Stimulated activated CD4-positive, alpha-beta T cell treated with anti-CD3 and anti-CD28 coated beads, Interleukin-4, amount 100 ng/mL, for 1 hour (primary cell): ENCODE results near the gene PPM1H.
"Not testable (repeated sequence)": the region's sequence is repeated elsewhere in the genome, so short reads cannot be mapped to it uniquely, and the experiment has no call there.

Experiments used
- DNase-seq: peaks from one replicate; pipeline ENCODE4 v3.0.0-alpha.2; 2020

Gene PPM1H

DNA sequence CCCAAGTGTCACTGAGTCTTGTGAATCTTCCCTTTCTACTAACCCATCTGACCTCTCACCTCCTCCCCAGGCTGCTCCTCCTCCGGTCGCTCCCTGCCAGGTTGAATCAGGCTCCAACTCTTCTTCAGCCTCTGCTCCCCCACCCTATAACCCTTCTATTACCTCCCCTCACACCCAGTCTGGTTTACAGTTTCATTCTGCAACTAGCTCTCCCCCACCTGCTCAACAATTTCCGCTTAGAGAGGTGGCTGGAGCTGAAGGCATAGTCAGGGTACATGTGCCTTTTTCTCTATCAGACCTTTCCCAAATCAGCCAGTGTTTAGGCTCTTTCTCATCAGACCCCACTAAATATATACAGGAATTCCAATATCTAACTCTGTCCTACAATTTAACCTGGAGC, 174.6 kb downstream of the PPM1H start:
- DNase-seq, result not testable (repeated sequence)

DNA sequence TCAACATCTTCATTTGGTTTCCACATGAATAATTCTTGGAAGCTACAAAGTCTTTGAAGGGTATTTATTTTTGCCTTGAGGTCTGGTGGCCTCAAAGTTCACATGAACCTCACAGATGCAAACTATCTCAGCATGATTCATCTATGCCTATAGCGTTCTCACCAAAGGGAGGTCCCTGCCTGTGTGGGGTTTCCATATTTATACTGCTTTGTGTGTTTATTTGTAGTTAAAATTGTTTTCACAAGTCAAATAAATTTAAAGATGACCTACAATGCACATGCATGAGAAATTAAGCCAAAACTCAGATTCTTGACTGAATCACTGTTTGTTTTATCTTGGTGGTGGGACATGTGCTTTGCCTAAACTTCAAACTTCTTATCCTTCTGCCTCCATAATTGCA, 176.7 kb downstream of the PPM1H start:
- DNase-seq, result no peak

DNA sequence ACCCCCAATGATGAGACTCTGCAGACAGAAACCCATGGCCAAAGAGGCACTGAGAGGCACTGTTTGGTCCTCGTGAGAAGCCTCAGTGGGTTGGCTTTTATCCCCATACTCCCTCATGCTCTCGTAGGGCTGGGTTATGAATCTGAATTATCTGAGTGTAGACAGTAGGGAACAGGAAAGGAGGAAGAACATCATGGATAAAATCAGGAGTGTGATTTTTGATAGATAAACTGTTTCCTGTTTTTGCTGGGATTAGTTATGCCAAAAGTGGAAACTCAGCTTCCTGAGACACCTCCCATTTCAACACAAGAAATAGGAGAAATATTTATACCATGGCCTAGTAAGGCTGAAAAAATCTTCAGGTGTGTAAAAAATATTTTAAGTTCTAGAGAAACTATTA, 177.9 kb downstream of the PPM1H start:
- DNase-seq, result no peak

DNA sequence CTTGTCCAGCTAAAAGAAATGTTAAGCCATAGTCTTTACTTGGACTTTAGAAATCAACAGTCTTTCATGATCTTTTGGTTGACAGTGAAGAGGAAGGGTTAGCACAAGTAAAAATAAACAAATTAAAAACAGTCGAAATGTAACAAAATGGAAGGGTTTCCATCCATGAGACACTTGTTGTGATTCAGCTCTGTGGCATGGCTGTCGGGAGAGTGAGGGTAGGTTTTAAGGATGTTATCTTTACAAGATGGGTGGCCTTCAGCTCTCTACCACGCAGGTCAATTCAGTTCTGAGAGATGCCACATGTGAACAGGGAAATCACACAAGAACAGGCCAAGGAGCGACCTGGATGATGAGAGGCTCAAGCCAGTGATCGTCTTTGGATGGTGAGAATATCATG, 180.2 kb downstream of the PPM1H start:
- no peak for DNase-seq

DNA sequence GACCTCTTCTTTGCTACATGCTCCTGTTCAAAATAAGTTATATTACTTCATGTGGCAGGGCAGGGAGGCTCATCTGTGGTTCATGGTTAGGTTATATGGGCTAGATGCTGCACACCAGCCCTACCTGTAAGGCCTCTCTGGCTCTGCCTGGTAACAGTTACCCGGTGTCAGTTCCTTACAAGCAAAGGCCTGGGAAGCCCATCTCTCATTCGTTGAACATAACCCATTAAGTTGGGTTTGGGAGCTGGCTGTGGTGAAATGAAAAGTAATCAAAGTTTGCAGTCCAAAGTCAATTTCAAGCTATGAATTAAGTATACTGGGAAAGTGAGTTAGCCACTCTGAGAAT, 183.2 kb downstream of the PPM1H start:
- no peak for DNase-seq

DNA sequence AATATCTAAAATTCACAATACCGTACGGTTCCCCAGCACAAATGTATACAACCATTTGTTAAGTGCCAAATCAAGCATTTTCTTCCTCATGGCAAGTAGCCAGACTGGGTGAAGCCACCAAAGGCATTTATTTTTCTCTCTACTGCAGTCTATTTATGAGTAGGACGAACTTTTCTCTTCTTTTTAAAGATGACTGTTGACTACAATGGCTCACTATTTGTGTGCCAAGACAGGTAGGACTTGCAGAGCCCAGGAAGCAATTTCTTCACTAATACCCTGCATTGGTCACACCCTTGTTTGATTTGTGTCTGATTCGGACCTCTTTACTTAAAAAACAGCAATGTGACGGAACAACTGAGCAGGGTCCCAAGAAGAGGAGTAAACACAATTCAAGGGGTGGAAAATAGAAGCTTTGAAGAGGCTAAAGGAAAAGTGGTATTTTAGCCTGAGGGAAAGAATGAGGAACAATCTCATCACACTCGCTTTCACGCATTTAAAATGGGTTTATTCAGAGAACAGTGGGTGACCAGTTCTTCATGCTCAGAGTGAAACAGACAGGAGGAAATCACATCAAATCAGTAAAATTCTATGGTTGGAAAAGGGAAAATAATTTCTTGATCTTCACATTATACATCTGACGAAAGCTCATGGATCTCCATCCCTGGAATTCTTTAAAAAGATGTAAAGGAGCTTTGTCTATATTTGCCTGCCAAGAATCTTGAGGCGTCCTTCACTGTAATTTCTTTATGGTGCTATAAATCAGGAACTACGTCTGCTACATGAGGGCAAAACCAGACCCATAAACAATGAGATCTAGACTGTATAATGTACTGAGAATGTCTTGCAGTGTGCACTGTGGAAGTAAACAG, 183.8 kb downstream of the PPM1H start:
- no peak for DNase-seq

DNA sequence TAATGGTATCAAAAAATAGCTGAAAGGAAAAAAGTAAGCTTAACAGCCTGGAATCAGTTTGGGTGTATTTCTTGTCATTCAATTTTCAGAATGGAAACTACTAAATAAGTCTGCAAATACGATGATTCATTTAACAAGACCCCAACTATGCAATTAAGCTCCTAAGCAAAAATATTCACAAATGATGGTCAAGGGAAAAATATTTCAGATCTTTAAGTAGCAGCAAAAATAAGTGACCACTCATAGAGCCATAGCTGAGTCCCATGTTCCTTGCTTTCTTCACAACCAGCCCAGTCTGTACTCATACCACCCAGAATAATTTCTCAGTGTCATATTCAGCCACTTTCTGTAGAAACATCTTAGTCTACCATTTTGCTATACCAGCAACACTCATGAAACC, 185.4 kb downstream of the PPM1H start:
- DNase-seq, result no peak

DNA sequence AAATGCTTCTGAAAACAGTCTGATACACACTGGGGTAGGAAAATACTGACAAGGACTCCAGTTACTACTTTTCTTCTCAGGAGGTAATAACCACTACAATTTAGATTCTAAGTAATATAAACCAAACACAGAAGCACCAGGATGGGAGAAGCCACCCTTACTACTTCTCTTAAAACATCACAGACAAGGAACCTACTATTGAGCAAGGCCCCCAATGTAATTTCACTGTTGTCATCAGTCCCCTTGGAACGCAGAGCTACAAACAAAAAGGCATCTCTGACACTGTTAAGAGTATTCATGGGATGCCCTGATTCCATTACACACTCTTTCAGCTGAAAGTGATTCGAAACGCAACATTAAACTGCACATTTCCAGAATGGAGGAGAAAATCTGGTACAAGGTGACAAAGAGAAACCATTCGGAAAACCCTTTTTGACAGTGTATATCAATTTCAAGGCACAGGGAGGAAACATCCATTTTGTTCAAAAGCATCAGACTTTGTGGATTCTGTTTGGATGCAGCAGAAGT, 185.9 kb downstream of the PPM1H start:
- no peak for DNase-seq

DNA sequence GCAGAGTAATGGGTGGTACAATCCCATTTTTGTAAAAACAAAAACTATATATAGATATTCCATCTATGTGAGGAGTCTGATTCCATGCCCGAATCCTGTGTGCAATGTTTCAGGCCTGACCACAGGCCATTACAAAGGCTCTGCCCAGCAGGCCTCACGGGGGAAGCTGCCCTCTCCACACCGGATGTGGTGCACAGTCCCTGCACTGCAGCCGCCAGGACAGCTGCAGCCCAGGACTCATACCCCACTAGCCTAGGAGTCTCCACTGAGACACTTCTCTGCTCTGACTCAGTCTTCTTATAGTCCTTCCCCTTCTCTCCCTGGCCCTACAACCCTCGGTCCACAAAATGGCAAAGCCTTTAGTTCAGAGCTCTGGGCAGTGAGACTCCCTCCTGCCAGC, 190.4 kb downstream of the PPM1H start:
- no peak for DNase-seq

DNA sequence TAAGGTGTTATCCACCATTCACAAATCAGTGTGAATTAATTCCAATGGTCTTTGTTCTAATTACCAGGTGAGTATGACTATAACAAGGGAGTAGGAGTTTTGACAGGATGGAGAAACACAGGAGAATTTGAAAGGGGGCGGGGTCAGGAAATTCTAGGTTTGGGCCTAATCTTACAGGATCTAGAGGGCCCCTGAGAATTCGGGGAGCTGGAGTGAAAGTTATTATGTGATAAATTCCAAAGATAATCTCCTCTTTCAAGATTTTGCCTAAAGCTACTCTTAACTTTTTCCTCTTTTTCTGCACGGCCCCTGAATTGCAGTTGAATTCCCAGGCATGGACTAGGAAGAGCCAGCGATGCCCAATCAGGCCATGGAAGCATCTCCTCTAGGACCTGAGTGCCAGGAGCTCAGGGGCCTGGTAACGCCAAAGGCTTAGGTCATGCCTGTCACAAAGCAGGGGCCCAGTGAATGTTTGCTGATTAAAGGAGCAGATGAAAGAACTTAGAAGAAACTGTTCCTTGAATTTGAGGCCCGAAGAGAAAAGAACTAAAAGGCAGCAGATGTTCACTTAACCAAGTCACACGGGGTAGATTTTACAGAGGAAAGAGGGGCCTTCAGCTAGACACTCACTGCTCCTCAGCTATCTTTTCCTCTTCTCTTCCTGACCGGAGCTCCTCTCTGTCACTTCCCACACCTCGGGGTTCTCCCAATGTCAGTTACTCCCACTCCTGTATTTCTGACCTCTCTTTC, 195.5 kb downstream of the PPM1H start:
- DNase-seq, result no peak

DNA sequence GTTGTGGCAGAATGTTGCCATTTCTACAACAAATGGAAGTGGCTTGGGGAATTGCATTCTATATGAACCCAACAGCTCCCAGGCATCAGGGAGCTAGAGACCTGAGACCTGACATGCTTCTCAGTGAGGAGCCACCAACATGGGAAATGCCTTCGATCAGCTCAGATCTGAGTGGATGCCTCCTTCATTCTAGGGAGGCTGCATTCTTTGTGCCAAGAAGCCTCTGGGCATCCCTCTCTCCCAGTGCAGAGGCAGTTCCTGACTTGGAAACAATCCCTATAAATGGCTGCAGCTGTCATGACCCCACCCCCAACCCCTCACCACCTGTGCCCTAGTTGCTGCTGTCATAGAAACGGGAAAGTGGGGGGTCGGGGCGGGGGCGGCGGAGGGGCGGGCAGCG, 196.3 kb downstream of the PPM1H start:
- no peak for DNase-seq

DNA sequence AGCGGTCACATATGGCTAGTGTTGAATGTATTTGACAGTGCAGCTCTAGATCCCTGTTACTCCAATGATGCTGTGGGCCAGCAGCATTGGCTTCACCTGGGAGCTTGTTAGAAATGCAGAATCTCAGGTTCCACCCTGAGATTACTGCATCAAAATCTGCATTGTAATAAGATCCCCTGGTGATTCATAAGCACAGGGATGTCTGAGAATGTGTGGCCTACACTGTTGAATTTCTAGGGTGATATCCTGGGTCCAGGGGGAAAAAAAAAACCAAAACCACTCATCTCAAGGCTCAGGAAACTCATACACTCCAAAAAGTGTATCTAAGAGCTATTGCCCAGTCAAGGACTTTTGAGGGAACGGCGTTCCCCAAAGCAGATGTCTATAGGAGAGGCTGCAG, 196.8 kb downstream of the PPM1H start:
- DNase-seq, result no peak

DNA sequence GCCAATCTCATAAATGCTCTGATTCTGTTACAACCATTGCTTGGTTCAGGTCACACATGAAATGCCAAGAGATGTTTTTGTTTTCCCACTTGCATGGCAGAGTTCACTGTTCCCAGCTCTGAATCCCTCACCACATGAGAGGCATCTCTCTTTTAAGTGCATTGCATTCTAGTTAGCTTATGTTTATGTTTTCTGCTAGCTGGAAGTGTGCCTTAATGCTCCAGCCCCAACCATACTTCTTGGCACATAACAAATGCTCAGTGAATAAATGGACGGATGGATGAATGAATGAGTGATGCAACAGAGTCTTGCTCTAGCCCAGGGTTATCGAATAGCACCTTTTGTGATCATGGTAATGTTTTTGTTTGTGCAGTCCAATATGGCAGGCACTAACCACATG, 197.3 kb downstream of the PPM1H start:
- no peak for DNase-seq

DNA sequence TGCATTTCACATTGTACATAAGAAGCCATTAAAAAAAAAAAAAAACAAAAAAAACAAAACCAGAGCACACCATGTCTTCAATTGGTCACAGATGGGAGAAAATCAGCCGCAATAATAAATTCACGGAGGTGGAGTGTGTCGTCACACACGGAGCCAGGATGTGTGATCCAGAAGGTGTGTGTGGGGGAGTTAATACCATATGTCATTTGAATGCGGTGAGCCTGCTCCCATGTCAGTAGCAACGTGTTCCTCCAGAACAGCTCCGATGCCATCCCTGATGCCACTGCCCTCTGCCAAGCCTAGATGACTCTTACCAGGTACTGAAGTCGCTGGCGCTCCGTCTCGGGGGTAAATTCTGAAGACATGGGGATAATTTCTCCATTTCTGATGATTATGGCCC, 197.8 kb downstream of the PPM1H start:
- no peak for DNase-seq

DNA sequence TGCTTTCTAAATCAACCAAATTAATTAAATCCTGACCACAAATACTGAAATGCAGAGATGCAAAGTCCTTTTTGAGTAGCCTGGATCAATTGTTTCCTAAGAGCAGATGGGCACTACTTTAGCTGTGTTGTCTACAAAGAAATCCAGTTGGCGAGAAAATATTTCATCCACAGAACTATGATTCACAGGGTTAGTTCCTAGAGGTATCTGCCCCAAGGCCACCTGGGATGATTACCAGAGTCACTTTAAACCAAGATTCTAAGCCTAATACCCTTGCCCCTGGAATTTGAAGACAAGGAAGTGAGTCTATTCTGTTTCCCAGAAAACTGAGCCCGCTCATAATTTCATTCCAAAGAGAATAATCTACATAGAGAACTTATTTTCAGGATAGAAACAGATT, 198.4 kb downstream of the PPM1H start:
- DNase-seq, result no peak

DNA sequence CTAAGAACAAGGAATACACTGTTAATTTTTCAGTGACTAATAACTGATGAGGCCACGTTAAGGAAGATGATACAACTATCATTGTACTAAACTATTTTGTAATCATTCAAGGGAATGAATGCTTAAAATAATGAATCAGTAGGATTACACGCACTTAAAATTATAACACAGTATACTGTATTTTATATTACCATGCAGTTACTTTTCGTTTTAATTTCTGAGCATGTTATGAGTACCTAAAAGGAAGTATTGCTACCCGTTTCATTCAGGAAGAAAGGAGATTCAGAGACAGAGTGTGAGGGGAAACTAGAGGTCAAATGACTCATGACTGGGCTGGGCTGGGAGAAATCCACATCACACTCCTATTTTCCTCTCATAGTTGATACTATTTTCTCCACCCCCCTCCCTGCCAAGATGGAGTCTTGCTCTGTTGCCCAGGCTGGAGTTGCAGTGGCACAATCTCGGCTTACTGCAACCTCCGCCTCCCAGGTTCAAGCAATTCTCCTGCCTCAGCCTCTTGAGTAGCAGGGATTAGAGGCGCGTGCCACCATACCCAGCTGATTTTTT, 202.0 kb downstream of the PPM1H start:
- DNase-seq, result no peak

DNA sequence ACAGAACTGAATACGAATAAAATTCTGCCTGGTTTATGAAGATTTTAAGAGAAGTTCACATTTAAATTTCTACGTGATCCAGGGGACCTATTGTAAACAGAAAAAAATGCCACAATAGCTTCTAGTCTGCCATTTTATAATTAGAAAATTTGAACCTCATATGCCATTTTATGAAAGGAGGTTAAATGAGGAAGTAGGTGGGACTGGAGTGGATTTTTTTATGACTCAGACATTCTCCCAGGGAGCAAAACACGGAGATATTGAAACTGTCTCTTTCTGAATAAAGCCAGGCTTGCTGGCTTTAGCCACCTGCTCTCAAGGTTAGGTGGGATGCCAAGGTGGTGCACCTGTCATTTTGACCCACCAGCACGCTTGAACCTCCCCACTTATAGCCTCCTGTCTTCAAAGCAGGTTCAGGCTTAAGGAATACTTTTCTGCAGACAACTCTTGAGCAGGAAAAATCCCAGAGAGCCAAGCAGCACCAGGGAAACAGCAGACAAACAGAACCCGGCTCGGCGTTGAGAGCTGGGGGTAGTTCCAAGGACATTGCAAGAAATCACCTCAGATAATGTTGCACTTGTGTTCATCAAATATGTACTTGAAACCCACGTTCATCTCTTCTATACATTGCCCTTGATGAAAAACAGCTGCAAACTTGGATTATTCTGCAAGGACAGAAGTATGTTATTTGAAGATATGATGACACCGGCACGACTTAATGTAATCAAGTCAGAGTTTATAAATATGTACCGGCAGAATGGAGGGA, 203.7 kb downstream of the PPM1H start:
- DNase-seq, result no peak

DNA sequence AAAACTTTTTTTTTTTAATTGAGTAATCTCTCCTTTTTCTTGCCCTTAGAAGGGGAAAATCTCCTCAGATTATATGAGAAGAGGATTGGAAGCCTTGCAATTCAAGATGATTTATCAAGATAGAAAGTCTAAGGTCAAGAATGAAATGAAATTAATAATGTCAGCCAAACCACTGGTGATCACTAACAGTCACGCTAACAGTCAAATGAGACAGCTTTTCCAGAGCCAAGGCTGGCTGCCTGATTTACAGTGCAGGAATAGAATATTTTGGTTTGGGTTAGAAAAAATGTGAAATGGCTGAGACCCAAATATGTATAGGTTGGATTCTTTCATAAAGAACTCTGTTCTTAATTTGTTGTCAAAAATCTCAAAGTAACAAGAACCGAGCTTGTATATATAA, 204.3 kb downstream of the PPM1H start:
- DNase-seq, result no peak

DNA sequence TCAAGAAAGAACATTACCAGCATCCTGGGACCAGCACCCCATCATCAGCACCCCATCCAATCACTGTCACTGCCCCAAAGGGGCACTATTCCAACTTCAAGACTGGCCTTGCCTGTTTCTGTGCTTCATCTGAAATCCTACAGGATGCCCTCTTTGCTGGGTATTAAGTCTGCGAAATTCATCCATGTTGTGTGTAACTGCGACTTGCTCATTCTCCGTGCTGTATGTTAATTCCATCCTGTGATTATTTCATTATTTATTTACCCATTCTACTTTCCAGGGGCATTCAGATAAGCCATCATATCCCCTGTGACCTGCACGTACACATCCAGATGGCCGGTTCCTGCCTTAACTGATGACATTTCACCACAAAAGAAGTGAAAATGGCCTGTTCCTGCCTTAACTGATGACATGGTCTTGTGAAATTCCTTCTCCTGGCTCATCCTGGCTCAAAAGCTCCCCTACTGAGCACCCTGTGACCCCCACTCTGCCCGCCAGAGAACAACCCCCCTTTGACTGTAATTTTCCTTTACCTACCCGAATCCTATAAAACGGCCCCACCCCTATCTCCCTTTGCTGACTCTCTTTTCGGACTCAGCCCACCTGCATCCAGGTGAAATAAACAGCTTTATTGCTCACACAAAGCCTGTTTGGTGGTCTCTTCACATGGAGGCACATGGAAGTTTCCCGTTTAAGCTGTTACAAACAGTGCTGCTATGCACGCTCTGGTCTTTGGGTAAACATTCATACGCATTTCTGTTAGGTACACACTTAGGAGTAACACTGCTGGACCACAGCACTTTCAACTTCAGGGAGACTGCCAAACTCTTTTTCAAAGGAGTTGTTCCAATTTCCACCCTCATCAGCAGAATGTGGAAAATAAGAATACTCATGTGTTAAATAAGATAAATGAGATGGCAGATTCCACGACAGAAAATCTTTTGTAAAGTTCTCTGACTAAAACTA, 205.1 kb downstream of the PPM1H start:
- DNase-seq, result not testable (repeated sequence)

DNA sequence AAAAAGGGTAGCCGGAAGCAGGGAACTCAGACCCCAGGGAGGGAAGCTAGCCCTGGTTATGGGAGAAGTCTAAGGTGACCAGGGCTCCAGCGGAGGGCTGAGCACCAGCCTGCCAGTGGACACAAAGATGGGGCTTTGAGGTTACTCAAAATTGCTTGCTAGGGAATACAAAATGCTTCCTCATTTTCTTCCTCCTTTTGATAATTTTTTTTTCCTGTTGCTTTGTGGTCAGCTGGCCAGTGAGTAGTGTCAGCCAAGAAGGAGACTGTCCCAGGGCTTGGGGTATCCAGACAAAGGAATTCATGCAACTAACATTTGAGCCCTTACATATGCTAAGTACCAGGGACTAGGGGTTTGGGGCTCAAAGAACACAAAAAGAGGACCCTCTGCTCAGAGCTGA, 206.2 kb downstream of the PPM1H start:
- DNase-seq, result no peak

DNA sequence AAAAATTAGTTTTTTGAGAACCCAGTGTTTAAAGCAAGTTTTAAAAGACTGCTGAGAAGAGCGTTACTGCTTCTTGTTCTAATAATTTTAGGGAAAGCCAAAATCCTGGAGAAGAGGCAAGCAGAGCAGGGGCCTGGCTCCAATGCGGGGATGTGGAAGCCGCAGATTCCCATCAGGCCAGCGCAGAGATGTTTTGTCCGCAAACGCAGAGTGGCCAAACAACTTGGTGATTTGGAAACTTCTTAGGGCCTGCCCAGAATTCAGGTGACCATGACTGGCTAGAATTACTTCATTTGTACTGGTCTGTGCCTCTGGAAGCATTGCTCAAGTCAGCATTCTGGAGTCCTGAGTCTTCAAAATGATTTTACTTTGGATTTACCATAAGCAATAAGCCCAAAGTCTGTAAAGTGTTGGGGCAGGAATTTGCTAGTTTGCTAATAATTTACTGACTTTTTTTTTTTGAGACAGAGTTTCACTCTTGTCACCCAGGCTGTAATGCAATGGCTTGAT, 208.4 kb downstream of the PPM1H start:
- no peak for DNase-seq

DNA sequence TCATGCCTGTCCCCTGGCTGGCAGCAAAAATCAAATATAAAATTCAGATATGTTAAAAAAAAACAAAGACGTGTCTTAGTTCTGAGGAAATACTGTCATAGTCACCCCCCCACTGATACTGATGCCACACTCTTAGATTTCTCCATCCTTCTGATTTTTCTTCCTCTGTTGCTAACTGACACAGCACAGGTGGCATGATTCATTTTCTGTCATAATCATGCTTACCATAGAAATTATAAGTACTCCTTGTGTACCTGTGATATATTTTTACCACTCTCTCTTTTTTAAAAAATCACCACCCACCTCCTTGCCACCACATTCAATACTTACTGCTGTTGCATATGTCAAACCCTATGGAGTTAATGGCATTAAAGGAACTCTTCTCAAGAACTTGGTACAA, 209.2 kb downstream of the PPM1H start:
- no peak for DNase-seq
